ENCODE measurements around the gene DEGS2.
"Not testable (repeated sequence)": the region's sequence is repeated elsewhere in the genome, so short reads cannot be mapped to it uniquely, and the experiment has no call there.

DEGS2 gene

DNA sequence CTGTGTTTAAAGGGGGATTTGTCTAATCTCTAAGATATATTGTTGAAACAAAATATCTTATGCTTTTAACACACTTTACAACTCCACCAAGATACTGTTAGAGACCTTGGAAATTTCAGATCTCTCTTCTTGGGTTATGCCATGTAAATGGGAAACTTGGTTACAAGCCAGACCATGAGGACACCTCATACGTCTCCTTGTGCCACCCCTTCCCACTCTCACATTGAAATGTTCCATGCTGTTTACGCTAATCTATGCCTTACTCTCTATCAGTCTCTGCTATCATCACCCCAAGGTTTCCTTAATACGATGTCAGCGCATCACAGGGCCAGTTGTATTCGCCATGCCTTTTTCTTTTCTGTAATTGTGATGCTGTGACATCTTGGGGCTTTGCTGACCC, 13.4 kb upstream of the DEGS2 start:
- no peak for FAIRE-seq
- no peak for DNase-seq (ENCODE audit: insufficient read length)
- TF ChIP-seq POLR2A (IDR thresholded peaks at IDR 0.05; ENCODE audit: low read depth, low read length) (no peak), TAF1 (IDR thresholded peaks at IDR 0.05; ENCODE audit: borderline replicate concordance, low read depth, low read length) (no peak), POLR2AphosphoS5 (IDR thresholded peaks at IDR 0.05; ENCODE audit: low read depth, low read length) (no peak)

DNA sequence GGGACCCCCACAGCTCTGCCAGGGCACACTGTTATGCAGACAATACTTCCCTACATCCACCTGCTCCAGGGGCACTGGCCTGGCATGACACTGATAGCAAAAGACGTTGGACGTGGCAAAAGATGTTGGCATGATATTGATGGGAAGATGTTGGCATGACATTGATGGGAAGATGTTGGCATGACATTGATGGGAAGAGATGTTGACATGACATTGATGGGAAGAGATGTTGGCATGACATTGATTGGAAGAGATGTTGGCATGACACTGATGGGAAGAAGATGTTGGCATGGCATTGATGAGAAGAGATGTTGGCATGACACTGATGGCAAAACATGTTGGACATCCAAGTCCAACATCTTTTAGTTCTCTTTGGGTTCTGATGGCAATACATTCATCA, 11.4 kb upstream of the DEGS2 start:
- no peak for TF ChIP-seq TAF1 (IDR thresholded peaks at IDR 0.05; ENCODE audit: borderline replicate concordance, low read depth, low read length)
- no peak for TF ChIP-seq POLR2AphosphoS5 (IDR thresholded peaks at IDR 0.05; ENCODE audit: low read depth, low read length)
- no peak for TF ChIP-seq POLR2A (IDR thresholded peaks at IDR 0.05; ENCODE audit: low read depth, low read length)
- DNase-seq (ENCODE audit: insufficient read length): no peak
- no peak for FAIRE-seq

DNA sequence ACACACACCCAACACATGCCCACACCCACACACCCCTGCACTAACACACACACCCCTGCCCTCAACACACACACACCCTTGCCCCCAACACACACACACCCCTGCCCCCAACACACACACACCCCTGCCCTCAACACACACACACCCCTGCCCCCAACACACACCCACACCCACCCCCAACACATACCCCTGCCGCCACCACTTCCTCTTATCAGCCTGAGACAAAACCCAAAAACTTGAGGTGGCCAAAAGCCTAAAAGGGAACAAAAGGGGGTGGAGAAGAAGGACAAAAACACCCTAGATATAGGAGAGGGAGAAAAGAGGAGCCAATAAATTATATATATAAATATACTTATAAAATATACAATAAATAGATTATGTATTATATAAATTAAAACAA, 9.1 kb upstream of the DEGS2 start:
- FAIRE-seq: no peak
- no peak for DNase-seq (ENCODE audit: insufficient read length)
- no peak for TF ChIP-seq POLR2A (IDR thresholded peaks at IDR 0.05; ENCODE audit: low read depth, low read length)
- TF ChIP-seq POLR2AphosphoS5 (IDR thresholded peaks at IDR 0.05; ENCODE audit: low read depth, low read length): no peak
- TF ChIP-seq TAF1 (IDR thresholded peaks at IDR 0.05; ENCODE audit: borderline replicate concordance, low read depth, low read length): no peak

DNA sequence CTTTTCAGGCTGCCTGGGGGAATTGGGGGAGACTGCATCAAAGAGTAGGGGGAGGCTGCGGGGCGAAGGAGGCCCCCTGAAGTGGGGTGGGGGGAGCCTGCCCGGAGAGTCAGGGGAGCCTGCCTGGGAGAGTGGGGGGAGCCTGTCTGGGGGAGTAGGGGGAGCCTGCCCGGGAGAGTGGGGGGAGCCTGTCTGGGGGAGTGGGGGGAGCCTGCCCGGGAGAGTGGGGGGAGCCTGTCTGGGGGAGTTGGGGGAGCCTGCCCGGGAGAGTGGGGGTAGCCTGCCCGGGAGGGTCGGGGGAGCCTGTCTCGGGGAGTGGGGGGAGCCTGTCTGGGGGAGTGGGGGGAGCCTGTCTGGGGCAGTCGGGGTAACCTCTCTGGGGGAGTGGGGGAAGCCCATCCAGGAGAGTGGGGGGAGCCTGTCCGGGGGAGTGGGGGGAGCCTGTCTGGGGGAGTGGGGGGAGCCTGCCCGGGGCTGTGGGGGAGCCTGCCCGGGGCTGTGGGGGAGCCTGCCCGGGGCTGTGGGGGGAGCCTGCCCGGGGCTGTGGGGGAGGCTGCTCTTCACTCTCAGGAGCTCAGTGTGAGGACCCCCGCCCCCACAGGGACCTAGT, 6.5 kb upstream of the DEGS2 start:
- FAIRE-seq (no peak), DNase-seq (ENCODE audit: insufficient read length) (no peak)
- no peak for TF ChIP-seq POLR2A (IDR thresholded peaks at IDR 0.05; ENCODE audit: low read depth, low read length)
- TF ChIP-seq TAF1 (IDR thresholded peaks at IDR 0.05; ENCODE audit: borderline replicate concordance, low read depth, low read length): no peak
- no peak for TF ChIP-seq POLR2AphosphoS5 (IDR thresholded peaks at IDR 0.05; ENCODE audit: low read depth, low read length)

DNA sequence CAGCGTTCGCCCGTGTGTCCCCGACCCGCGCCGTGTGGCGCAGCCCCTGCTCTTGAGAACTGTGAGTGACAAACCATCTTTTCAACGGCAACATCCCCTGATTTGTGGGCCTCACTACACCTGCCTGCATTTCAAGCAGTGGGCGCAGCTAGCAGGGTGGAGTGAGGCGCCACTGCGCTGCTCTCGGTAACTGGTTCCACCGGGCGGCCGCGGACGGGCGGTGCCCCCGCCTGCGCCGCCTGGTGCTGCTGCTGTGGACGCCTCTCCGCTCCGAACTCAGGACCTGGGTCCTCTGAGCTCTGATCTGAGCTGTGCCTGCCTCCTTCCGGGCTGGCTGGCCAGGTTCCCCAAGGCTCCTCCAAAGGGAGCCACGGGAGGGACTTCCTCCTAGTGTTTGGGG, 5.9 kb upstream of the DEGS2 start:
- TF ChIP-seq TAF1 (IDR thresholded peaks at IDR 0.05; ENCODE audit: borderline replicate concordance, low read depth, low read length) (no peak), POLR2A (IDR thresholded peaks at IDR 0.05; ENCODE audit: low read depth, low read length) (no peak), POLR2AphosphoS5 (IDR thresholded peaks at IDR 0.05; ENCODE audit: low read depth, low read length) (no peak)
- no peak for FAIRE-seq
- no peak for DNase-seq (ENCODE audit: insufficient read length)

DNA sequence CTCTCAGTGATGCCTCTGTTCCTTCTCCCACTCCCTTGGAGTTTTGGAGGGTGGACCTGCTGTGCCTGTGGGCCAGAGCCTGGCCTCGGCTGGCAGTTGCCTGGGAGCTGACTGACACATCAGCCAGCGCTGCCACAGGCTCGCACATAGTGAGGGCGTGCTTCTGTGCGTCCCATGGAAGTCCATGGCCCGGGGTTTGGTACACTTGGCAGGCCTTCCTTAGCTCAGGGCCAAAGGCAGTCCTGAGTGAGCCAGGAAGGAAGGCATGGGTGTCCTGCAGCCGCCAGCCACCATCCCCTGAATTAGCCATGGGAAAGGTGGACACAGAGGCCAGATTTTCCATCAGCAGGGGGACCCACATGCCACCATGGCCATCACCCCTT, 1.1 kb upstream of the DEGS2 start:
- TF ChIP-seq POLR2AphosphoS5 (IDR thresholded peaks at IDR 0.05; ENCODE audit: low read depth, low read length) (no peak), TAF1 (IDR thresholded peaks at IDR 0.05; ENCODE audit: borderline replicate concordance, low read depth, low read length) (no peak), POLR2A (IDR thresholded peaks at IDR 0.05; ENCODE audit: low read depth, low read length) (no peak)
- DNase-seq (ENCODE audit: insufficient read length) (no peak), FAIRE-seq (no peak)

GRCh38 chr14:100159865-100160533, 554 bp upstream of the DEGS2 start:
- FAIRE-seq (no peak), DNase-seq (ENCODE audit: insufficient read length) (no peak)
- TF ChIP-seq POLR2A (IDR thresholded peaks at IDR 0.05; ENCODE audit: low read depth, low read length) (no peak), TAF1 (IDR thresholded peaks at IDR 0.05; ENCODE audit: borderline replicate concordance, low read depth, low read length) (no peak)

GRCh38 chr14:100158566-100159093, 815 bp downstream of the DEGS2 start:
- TF ChIP-seq TAF1 (IDR thresholded peaks at IDR 0.05; ENCODE audit: borderline replicate concordance, low read depth, low read length) (no peak), POLR2AphosphoS5 (IDR thresholded peaks at IDR 0.05; ENCODE audit: low read depth, low read length) (no peak), POLR2A (IDR thresholded peaks at IDR 0.05; ENCODE audit: low read depth, low read length) (no peak)
- no peak for DNase-seq (ENCODE audit: insufficient read length)
- FAIRE-seq: no peak

DNA sequence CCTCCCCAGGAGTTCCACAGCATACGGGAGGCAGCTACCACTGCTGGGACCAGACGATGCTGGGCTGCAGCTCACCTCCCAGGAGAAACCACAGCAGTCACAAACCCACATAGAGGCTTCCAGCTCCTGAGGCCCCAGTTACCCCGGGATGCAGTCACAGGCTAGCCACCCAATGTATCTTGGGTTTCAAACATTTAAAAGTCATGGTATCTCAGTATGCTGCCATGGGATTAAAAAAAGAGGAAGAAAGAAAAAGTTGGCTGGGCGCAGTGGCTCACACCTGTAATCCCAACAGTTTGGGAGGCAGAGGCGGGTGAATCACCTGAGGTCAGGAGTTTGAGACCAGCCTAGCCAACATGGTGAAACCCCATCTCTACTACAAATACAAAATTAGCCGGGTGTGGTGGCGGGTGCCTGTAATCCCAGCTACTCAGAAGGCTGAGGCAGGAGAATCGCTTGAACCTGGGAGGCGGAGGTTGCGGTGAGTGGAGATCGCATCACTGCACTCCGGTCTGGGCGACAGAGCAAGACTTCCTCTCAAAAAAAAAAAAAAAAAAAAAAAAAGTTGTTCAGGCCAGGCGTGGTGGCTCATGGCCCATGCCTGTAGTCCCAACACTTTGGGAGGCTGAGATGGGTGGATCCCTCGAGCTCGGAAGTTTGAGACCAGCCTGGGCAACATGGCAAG, 1.8 kb downstream of the DEGS2 start:
- not testable (repeated sequence) for FAIRE-seq; DNase-seq (ENCODE audit: insufficient read length)

GRCh38 chr14:100156776-100157175, 2.7 kb downstream of the DEGS2 start:
- TF ChIP-seq POLR2AphosphoS5 (IDR thresholded peaks at IDR 0.05; ENCODE audit: low read depth, low read length) (no peak), POLR2A (IDR thresholded peaks at IDR 0.05; ENCODE audit: low read depth, low read length) (no peak), TAF1 (IDR thresholded peaks at IDR 0.05; ENCODE audit: borderline replicate concordance, low read depth, low read length) (no peak)
- no peak for DNase-seq (ENCODE audit: insufficient read length)
- FAIRE-seq: no peak

DNA sequence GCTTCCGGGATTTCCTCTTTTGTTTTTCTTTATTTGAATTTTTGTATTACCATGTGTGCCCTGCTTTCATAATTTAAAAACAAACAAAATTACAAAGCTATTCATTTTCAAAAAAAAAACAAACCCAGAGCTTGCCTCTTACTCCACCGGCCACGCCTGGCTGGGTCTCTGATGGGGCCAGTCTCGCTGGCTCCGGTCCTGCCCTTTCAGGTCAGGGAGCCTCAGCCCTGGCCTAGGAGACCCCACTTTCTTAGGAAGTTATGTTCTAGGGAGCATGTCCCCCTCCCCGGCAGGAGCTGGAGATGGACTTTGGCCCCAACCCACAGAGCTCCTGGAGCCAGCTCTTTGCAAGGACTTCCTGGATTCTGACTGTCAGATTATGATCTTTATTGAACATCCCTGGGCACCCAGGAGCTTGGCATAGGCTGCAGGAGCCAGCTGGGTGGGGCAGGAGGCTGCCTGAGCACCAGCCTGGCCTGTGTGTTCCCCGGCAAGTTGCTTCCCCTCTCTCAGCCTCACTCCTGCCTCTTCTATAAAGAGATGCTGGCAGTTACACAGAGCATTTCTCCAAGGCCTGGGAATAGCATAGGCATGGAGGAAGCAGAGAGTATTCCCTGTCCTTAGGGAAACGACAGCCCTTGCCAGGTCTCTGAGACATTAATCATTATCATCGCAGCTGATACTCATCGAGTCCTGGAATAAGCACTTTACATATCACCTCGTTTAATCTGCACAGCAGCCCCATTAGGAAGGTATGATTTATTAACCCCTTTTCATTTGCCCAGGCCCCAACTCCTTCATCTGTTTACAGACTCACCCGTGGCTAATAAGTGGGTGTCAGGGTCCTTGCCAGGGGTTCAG, 3.5 kb downstream of the DEGS2 start:
- FAIRE-seq: no peak
- no peak for TF ChIP-seq POLR2AphosphoS5 (IDR thresholded peaks at IDR 0.05; ENCODE audit: low read depth, low read length)
- TF ChIP-seq TAF1 (IDR thresholded peaks at IDR 0.05; ENCODE audit: borderline replicate concordance, low read depth, low read length): no peak
- TF ChIP-seq POLR2A (IDR thresholded peaks at IDR 0.05; ENCODE audit: low read depth, low read length): no peak
- DNase-seq (ENCODE audit: insufficient read length): no peak

Measured in GM12892 (cell line).